ENCODE measurements around the gene SIRT7.

Gene SIRT7

GRCh38 chr17:81930142-81931125, 12.5 kb upstream of the SIRT7 start:
- DNase-seq (ENCODE audit: insufficient read length, low spot score) (no peak), FAIRE-seq (no peak)
- no peak for TF ChIP-seq CTCF (IDR thresholded peaks at IDR 0.05; ENCODE audit: insufficient read depth, missing control alignments)

- no peak for TF ChIP-seq CTCF (IDR thresholded peaks at IDR 0.05; ENCODE audit: insufficient read depth, missing control alignments)
- FAIRE-seq: no peak
Measured at GRCh38 chr17:81929253-81930141, 11.5 kb upstream of the SIRT7 start.

GRCh38 chr17:81928544-81929252, 10.7 kb upstream of the SIRT7 start:
- no peak for TF ChIP-seq CTCF (IDR thresholded peaks at IDR 0.05; ENCODE audit: insufficient read depth, missing control alignments)
- no peak for DNase-seq (ENCODE audit: insufficient read length, low spot score)
- FAIRE-seq: no peak

More at GRCh38 chr17:81929253-81930141, 11.5 kb upstream of the SIRT7 start:
- no peak for DNase-seq (ENCODE audit: insufficient read length, low spot score)

- peak; percentile 98 for DNase-seq (ENCODE audit: insufficient read length, low spot score)
- peak; percentile 33 for TF ChIP-seq CTCF (IDR thresholded peaks at IDR 0.05; ENCODE audit: insufficient read depth, missing control alignments)
- no peak for FAIRE-seq
Measured at GRCh38 chr17:81927653-81928543, 9.9 kb upstream of the SIRT7 start, which contains the start of gene MAFG. Gene MAFG (minus strand): TSS chr17:81927735. CDS start chr17:81923185, 4,550 bp downstream.

GRCh38 chr17:81927152-81927652, 9.2 kb upstream of the SIRT7 start:
- no peak for TF ChIP-seq CTCF (IDR thresholded peaks at IDR 0.05; ENCODE audit: insufficient read depth, missing control alignments)
- FAIRE-seq: no peak
- DNase-seq (ENCODE audit: insufficient read length, low spot score): no peak

Data from D721Med (cell line).